Measurements from ENCODE around the gene KRTAP4-6.

DNA sequence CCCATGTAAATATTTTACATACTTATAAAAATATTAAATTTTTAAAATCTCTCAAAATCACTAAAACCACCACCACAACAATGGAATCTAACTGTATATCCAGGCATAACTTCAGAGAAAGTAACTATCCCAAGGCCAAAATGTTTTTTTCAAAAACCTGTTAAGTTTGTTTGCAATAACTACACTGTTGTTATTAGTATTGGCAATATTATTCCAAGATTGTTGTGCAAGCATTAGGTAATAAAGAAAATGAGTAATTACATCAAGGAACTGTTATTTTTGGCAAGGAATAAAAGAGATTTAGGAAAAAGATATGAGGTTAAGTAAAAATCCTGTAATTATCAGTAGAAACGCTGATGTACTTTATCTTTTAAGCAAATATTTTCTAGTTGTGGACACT, 13.0 kb downstream of the KRTAP4-6 start:
- TF ChIP-seq CTCF (IDR thresholded peaks at IDR 0.05) = no peak
- TF ChIP-seq POLR2A (IDR thresholded peaks at IDR 0.05) = no peak
